ENCODE data around the gene CALD1. TPM values are rescaled to one million over a fixed set of nuclear protein-coding genes. Genes with fewer than 3 reads are reported as not detected.

Gene CALD1
- total RNA-seq, 4 donors from 2014 or later: 162 to 401 (median 226) TPM

DNA sequence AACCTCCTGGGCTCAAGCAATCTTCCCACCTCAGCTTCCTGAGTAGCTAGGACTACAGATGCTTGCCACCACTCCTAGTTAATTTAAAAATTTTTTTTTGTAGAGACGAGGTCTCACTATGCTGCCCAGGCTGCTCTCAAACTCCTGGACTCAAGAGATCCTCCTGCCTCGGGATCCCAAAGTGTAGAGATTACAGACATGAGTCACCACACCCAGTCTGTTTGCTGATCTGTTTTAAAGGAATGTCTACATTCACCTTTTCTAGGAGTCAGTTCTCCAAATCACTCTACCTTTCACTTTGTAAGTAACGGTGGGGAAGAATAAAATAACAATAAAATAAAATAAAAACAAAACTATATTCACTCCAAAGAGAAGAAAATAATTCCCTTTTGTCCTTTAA is 120.3 kb downstream of the CALD1 start:
- Histone ChIP-seq H3K27ac (peak overlapping the region; percentile 51 to 78 (median 58)), H3K4me3 (no peak overlapping the region), H3K4me1 (peaks cover 14 to 51% (median 15%) of the 10 kb centered on the region in 4 donors), H3K36me3 (no peaks in the 10 kb centered on the region), H3K27me3 (no peaks in the 10 kb centered on the region), H3K9me3 (no peaks in the 10 kb centered on the region)
- WGBS, 2 donors (ENCODE audit: low coverage in 1 of 2): 30 to 52% methylated on average over 3 of the region's 3 CpGs
- intact Hi-C loops (cut with DNase I; ENCODE audit: low total_unique reads): no loop called here
- no peak for DNase-seq
- in situ Hi-C loops (cut with MboI; ENCODE audit: low pct_ligation_motif_present in 1 of 4, low pct_unique_long_range_greater_than_20kb in 1 of 4, low sequenced_read_pairs in 3 of 4): no loop called here
- no peak for TF ChIP-seq POLR2AphosphoS5 (IDR thresholded peaks at IDR 0.05)
- no peak for TF ChIP-seq POLR2A (IDR thresholded peaks at IDR 0.05)
- TF ChIP-seq, protein P1, sequence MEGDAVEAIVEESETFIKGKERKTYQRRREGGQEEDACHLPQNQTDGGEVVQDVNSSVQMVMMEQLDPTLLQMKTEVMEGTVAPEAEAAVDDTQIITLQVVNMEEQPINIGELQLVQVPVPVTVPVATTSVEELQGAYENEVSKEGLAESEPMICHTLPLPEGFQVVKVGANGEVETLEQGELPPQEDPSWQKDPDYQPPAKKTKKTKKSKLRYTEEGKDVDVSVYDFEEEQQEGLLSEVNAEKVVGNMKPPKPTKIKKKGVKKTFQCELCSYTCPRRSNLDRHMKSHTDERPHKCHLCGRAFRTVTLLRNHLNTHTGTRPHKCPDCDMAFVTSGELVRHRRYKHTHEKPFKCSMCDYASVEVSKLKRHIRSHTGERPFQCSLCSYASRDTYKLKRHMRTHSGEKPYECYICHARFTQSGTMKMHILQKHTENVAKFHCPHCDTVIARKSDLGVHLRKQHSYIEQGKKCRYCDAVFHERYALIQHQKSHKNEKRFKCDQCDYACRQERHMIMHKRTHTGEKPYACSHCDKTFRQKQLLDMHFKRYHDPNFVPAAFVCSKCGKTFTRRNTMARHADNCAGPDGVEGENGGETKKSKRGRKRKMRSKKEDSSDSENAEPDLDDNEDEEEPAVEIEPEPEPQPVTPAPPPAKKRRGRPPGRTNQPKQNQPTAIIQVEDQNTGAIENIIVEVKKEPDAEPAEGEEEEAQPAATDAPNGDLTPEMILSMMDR (IDR thresholded peaks at IDR 0.05): no peak
- TF ChIP-seq EP300 (IDR thresholded peaks at IDR 0.05; ENCODE audit: low read depth): no peak

DNA sequence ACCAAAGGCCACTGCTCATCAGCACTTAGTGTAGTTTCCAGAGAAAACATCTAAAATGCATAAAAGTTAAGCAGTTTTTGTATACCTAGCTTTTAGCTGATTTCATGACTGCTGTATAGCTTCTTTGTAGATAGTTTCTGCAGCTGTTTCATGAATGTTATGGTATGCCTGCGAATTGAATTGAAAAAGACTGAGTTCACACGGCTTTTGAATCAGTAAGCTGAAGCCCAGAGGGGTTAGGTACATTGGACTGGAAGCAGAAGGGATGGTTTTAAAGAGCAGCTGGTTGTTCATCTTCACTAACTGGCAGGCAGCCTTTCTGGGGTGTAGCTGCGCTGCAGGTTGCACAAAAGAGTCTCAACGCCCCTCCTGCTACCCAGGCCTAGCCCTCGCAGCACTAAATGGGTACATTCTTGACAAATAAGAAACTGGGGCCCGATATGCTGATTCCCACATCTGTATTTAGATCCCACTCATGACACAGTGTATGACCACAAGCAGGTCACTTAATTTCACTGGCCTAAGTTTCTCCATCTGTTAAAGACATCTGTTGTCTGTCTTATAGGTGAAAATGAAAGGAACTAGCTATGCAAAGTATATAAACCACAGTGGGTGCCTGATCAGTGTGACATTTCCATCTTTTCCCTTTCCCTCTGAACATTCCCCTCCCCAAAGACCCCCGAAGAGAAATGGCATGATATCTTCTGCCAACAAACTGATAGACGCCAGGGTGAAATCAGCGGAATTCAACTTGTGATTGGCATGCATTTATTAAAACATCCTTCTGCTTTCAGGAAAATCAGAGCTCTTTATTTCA is 120.9 kb downstream of the CALD1 start:
- H3K9me3 ChIP-seq: no peaks in the 10 kb centered on the region
- TF ChIP-seq POLR2AphosphoS5 (IDR thresholded peaks at IDR 0.05) (no peak), EP300 (IDR thresholded peaks at IDR 0.05; ENCODE audit: low read depth) (no peak), POLR2A (IDR thresholded peaks at IDR 0.05) (no peak)
- TF ChIP-seq, protein P1 (IDR thresholded peaks at IDR 0.05): no peak
- no peaks in the 10 kb centered on the region for H3K36me3 ChIP-seq
- H3K27me3 ChIP-seq: no peaks in the 10 kb centered on the region
- peak overlapping the region; percentile 51 to 78 (median 58) for H3K27ac ChIP-seq
- DNase-seq: no peak
- 79 to 87% methylated on average over 5 to 9 of the region's 9 CpGs for WGBS, 2 donors (ENCODE audit: low coverage in 1 of 2)
- H3K4me3 ChIP-seq: no peak overlapping the region
- in situ Hi-C loops (cut with MboI; ENCODE audit: low pct_ligation_motif_present in 1 of 4, low pct_unique_long_range_greater_than_20kb in 1 of 4, low sequenced_read_pairs in 3 of 4) (no loop called here), intact Hi-C loops (cut with DNase I; ENCODE audit: low total_unique reads) (no loop called here)
- H3K4me1 ChIP-seq: peaks cover 14 to 57% (median 18%) of the 10 kb centered on the region in 4 donors

DNA sequence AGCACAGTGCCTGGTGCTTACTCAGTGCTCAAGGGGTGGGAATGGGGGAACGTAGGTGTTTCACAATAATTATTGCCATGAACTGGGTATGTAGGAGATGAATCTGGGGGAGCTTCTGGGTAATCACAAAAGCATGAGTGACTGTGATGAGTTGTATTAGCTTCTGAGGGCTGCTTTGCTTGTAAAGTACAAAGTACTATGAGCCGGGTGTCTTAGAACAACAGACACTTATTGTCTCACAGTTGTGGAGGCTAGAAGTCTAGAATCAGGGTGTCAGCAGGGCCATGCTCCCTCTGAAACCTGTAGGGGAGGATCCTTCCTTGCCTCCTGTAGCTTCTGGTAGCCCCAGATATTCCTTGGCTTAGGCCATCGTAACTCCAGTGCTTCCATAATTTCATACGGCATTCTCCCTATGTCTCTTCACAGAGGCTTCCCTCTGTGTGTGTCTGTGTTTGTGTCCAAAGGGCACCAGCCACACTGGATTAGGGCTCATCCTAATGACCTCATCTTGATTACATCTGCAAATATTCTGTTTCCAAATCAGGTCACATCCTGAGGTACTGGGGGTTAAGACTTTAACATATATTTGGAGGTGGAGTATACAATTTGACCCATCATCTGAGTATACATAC is 122.1 kb downstream of the CALD1 start:
- intact Hi-C loops (cut with DNase I; ENCODE audit: low total_unique reads): no loop called here
- in situ Hi-C loops (cut with MboI; ENCODE audit: low pct_ligation_motif_present in 1 of 4, low pct_unique_long_range_greater_than_20kb in 1 of 4, low sequenced_read_pairs in 3 of 4): no loop called here
- no peaks in the 10 kb centered on the region for H3K27me3 ChIP-seq
- no peak for DNase-seq
- TF ChIP-seq, protein P1 (IDR thresholded peaks at IDR 0.05): no peak
- TF ChIP-seq POLR2AphosphoS5 (IDR thresholded peaks at IDR 0.05): no peak
- no peak for TF ChIP-seq EP300 (IDR thresholded peaks at IDR 0.05; ENCODE audit: low read depth)
- no peak for TF ChIP-seq POLR2A (IDR thresholded peaks at IDR 0.05)
- H3K4me1 ChIP-seq: peaks cover 14 to 60% (median 25%) of the 10 kb centered on the region in 4 donors
- no peak overlapping the region for H3K4me3 ChIP-seq
- WGBS, 2 donors (ENCODE audit: low coverage in 1 of 2): 71 to 72% methylated on average over 3 to 4 of the region's 4 CpGs
- H3K36me3 ChIP-seq: no peaks in the 10 kb centered on the region
- peak overlapping the region; percentile 51 to 78 (median 58) for H3K27ac ChIP-seq
- H3K9me3 ChIP-seq: no peaks in the 10 kb centered on the region

DNA sequence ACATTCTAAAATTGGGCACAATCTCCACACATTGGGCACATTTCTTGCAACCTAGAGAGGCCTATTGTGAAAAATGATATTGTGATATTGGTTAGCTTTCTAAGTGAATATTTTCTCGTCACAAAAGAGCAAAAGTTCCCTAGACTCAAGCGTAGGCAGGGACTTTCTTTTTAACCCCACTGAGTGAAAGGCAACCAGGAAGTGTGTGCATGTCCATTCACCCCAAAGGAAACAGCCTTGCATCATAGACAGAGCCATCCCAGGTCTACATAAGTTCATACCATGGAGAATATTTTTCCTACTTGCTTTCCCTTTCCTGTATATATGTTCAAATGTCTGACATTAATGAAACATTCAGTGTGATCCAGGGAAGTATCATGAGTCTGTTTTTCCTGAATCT is 122.6 kb downstream of the CALD1 start:
- Histone ChIP-seq H3K27me3 (no peaks in the 10 kb centered on the region), H3K9me3 (no peaks in the 10 kb centered on the region), H3K4me1 (peaks cover 14 to 61% (median 27%) of the 10 kb centered on the region in 4 donors), H3K4me3 (no peak overlapping the region), H3K36me3 (no peaks in the 10 kb centered on the region), H3K27ac (peak overlapping the region; percentile 51 to 78 (median 58))
- no peak for DNase-seq
- WGBS, 2 donors (ENCODE audit: low coverage in 1 of 2): 82% methylated on average over 2 of the region's 2 CpGs; no CpG with 5 or more reads in 1 of the 2 donors
- TF ChIP-seq, protein P1 (IDR thresholded peaks at IDR 0.05): no peak
- no peak for TF ChIP-seq POLR2AphosphoS5 (IDR thresholded peaks at IDR 0.05)
- no peak for TF ChIP-seq EP300 (IDR thresholded peaks at IDR 0.05; ENCODE audit: low read depth)
- TF ChIP-seq POLR2A (IDR thresholded peaks at IDR 0.05): no peak
- in situ Hi-C loops (cut with MboI; ENCODE audit: low pct_ligation_motif_present in 1 of 4, low pct_unique_long_range_greater_than_20kb in 1 of 4, low sequenced_read_pairs in 3 of 4) (no loop called here), intact Hi-C loops (cut with DNase I; ENCODE audit: low total_unique reads) (no loop called here)
